ENCODE measurements around the gene TSPOAP1.

GRCh38 chr17:58330997-58331814 lies 2.6 kb upstream of the TSPOAP1 start:
- TF ChIP-seq EZH2 (IDR thresholded peaks at IDR 0.05; ENCODE audit: borderline replicate concordance) (no peak), CTCF (IDR thresholded peaks at IDR 0.05; ENCODE audit: poor library complexity) (no peak), EZH2phosphoT487 (IDR thresholded peaks at IDR 0.05; ENCODE audit: low read depth, severe bottlenecking, unreplicated experiment) (no peak)

Data from hepatocyte (in vitro differentiated cells).